HFFc6 (cell line): ENCODE results near the gene ARFRP1. TPM values are rescaled to one million over a fixed set of nuclear protein-coding genes. Genes with fewer than 3 reads are reported as not detected.

Experiments used
- DNase-seq: peaks from one replicate; pipeline ENCODE4 v3.0.0-alpha.2; 2018
- H3K27ac Mint-ChIP-seq: 2 replicates; pipeline ENCODE4 v1.8.0; 2020; ENCODE audit warnings: mild to moderate bottlenecking, mixed read lengths
- H3K27me3 Mint-ChIP-seq: 2 replicates; pipeline ENCODE4 v1.8.0; 2021; ENCODE audit warnings: mild to moderate bottlenecking, moderate library complexity, mixed read lengths; ENCODE audit not compliant: insufficient read depth
- H3K36me3 Mint-ChIP-seq: 2 replicates; pipeline ENCODE4 v1.8.0; 2021; ENCODE audit warnings: low read depth, mixed read lengths
- H3K4me1 Mint-ChIP-seq: 2 replicates; pipeline ENCODE4 v1.8.0; 2020; ENCODE audit warnings: low read depth, mixed read lengths
- H3K4me3 Mint-ChIP-seq: 2 replicates; pipeline ENCODE4 v1.8.0; 2020; ENCODE audit warnings: mild to moderate bottlenecking, moderate library complexity, mixed read lengths
- H3K9me3 Mint-ChIP-seq: 2 replicates; pipeline ENCODE4 v1.8.0; 2020; ENCODE audit warnings: mild to moderate bottlenecking, mixed read lengths
- total RNA-seq, 6 experiments: library from RNA; stranded (reverse); fragmentation: NEBNext Ultra II Directional; extraction: Animal tissue kit (Norgen Biotek cat#: 25700); gene quantifications; 2 replicates in 1 of 6; 3 replicates in 5 of 6; pipeline ENCODE4 v1.2.3, GENCODE V29; 2021
- TF ChIP-seq, protein P1 (sequence below): fragments of 200-600 bp; sonication (generic); IDR thresholded peaks from 2 replicates; pipeline ENCODE4 v1.5.0; 2021; ENCODE audit warnings: antibody characterized with exemption, mild to moderate bottlenecking

ARFRP1 gene
- total RNA-seq, 6 experiments from 2014 or later: 35.1 to 44.2 (median 37.4) TPM

DNA sequence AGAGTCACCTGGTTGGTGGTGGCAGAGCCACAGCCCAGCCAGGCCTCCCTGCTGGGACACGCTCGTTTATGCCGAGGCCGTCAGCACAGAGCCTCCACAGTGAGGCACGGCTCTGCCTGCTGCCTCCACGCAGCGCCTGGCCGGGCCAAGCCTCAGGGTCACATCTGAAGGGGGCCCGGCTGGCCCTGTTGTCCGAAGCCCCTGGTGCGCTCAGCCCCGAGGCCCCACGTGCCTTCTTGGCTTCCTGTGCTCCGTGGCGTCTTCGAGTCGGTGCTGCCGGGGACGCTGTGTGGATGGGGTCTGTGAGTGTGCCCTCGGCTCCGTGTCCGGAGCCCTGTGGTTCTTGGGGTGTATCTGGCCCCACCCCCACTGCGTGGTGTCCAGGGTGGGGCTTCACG is 21.7 kb downstream of the ARFRP1 start:
- no peaks in the 10 kb centered on the region; the same call in 1 of the 2 replicates for H3K9me3 Mint-ChIP-seq
- H3K4me1 Mint-ChIP-seq: peaks cover 27% of the 10 kb centered on the region
- H3K27ac Mint-ChIP-seq: peak overlapping the region; percentile 94
- peaks cover 10% of the 10 kb centered on the region for H3K27me3 Mint-ChIP-seq
- DNase-seq: no peak
- TF ChIP-seq, protein P1, sequence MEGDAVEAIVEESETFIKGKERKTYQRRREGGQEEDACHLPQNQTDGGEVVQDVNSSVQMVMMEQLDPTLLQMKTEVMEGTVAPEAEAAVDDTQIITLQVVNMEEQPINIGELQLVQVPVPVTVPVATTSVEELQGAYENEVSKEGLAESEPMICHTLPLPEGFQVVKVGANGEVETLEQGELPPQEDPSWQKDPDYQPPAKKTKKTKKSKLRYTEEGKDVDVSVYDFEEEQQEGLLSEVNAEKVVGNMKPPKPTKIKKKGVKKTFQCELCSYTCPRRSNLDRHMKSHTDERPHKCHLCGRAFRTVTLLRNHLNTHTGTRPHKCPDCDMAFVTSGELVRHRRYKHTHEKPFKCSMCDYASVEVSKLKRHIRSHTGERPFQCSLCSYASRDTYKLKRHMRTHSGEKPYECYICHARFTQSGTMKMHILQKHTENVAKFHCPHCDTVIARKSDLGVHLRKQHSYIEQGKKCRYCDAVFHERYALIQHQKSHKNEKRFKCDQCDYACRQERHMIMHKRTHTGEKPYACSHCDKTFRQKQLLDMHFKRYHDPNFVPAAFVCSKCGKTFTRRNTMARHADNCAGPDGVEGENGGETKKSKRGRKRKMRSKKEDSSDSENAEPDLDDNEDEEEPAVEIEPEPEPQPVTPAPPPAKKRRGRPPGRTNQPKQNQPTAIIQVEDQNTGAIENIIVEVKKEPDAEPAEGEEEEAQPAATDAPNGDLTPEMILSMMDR: no peak
- peaks cover 11% of the 10 kb centered on the region for H3K36me3 Mint-ChIP-seq
- H3K4me3 Mint-ChIP-seq: no peak overlapping the region

DNA sequence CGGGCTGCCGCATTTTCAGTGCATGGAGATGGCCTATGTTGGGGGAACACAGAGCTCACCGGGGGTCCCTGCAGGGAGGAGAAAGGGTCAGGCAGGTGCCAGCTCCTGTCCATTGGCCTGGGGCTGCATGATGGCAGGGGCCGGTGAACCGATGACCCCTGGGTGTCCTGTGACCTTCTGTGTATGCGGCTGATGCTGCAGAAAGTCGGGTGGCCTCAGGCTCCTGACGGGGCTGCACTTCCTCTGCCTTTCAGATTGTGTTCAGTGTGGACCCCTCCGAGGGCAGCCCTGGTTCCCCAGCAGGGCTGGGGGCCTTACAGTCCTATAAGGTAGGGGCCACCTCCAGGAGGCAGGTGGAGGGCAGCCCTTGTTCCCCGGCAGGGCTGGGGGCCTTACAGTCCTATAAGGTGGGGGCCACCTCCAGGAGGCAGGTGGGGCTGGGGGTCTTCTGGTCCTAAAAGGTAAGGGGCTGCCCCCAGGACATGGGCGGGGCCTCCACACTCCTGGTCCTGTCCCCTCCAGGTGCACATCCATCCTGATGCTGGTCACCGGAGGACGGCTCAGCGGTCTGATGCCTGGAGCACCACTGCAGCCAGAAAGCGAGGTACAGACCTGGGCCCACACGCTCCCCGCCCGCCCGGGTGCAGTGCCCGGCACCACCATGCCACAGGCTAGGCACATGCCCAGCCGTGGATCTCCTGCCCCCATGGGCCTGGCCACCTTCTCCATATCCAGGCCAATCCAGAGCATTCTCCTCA is 22.3 kb downstream of the ARFRP1 start:
- Mint-ChIP-seq H3K4me3 (no peak overlapping the region), H3K4me1 (peaks cover 27% of the 10 kb centered on the region), H3K27me3 (peaks cover 10% of the 10 kb centered on the region), H3K36me3 (peaks cover 11% of the 10 kb centered on the region), H3K9me3 (no peaks in the 10 kb centered on the region; the same call in 1 of the 2 replicates), H3K27ac (peak overlapping the region; percentile 94; the same call in 1 of the 2 replicates)
- DNase-seq: no peak
- TF ChIP-seq, protein P1: no peak

DNA sequence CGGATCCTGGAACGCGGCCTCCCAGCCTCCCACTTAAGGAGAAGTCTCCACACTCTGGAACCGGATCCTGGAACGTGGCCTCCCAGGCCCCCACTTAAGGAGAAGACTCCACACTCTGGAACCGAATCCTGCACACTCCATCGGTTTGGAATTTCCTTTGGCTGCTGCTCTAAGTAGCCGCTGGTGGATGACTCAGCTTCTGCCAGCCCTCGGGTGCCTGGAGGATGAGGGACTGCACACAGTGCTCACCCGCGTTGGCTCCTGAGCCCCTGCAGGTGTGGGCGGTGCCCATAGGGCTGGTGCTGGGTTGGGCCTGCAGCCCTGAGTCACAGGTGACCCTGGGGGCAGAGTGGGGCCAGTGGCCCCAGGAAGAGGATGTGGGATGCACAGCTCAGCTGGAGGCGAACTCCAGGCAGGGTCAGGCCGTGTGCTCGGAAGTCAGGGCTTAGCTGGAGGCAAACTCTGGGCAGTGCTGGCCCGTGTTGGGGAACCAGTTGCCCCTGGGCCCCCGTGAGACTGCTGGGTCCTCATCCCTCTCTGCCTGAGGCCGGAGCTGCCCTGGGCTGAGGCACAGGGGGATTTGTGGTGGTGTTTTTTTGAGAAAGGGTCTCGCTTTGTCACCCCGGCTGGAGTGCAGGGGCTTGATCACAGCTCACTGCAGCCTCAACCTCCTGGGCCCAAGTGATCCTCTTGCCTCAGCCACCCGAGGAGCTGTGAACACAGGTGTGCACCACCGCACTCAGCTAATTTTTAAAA is 25.2 kb downstream of the ARFRP1 start:
- TF ChIP-seq, protein P1: no peak
- DNase-seq: peak; percentile 97
- Mint-ChIP-seq H3K27me3 (peaks cover 4% of the 10 kb centered on the region), H3K27ac (peak overlapping the region; percentile 95), H3K9me3 (no peaks in the 10 kb centered on the region; the same call in 1 of the 2 replicates), H3K4me3 (peak overlapping the region; percentile 66), H3K4me1 (peaks cover 27% of the 10 kb centered on the region), H3K36me3 (peaks cover 18% of the 10 kb centered on the region)

DNA sequence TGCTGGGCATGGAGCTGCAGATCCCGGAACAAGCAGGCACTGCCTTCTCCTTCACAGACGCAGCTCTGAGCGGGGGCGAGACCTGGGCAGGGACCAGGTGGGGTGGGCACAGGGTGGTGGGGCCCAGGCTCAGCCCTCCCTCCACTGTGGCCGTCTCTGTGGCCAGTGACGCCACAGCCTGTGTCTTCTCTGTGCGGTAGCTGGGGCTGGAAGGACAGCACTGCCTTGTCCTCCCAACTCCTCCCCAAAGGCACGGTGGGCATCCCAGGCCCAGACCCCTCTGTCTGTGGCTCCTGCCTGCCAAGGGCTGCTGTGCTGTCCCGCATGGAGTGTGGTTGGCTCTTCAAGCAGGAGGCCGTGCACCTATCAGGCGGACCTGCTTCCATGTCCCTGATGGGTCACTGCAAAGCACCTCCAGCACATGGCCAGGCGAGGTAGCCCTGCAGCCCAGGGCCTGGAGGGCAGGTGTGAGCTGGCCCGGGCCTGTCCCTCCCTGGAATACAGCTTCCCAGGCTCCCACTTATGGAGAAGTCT is 26.1 kb downstream of the ARFRP1 start:
- TF ChIP-seq, protein P1: no peak
- H3K4me3 Mint-ChIP-seq: no peak overlapping the region
- H3K27me3 Mint-ChIP-seq: peaks cover 4% of the 10 kb centered on the region
- peaks cover 18% of the 10 kb centered on the region for H3K36me3 Mint-ChIP-seq
- no peak for DNase-seq
- H3K9me3 Mint-ChIP-seq: no peaks in the 10 kb centered on the region; the same call in 1 of the 2 replicates
- peaks cover 24% of the 10 kb centered on the region for H3K4me1 Mint-ChIP-seq
- peak overlapping the region; percentile 95 for H3K27ac Mint-ChIP-seq

DNA sequence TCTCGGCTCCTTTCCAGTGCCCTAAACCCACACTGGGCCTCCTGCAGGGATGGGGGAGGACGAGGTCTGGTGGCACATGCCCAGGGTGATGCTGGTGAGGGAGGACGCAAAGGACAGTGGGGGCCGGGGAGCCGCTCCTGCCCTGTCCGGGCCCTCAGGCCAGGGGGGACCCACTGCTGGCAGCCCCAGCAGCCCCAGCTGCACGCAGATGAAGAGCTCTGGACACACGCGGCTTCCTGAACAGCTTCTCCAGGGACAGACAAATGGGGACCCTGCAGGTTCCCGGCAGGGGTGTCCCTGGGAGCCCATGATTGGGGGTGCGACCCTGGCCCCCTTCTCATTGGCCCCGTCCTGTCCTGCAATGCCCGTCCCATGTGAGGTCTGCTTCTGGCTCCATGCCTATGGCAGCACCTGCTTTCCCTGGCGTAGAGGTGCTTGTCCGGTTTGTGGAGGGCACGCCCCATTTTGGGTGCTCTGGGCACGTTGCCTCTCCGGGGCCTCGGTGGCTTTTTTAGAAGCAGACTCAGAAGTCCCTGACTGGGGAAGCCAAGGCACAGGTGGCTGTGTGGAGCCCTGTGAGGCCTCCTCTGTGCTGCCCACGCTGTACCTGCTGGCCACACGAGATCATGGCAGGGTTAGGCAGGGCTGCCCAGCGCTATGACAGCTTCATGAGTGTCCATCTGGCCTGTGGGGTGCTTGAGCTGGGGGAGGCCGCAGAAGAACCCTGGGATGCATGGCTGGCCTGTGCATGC is 26.7 kb downstream of the ARFRP1 start:
- DNase-seq: no peak
- H3K27me3 Mint-ChIP-seq: peaks cover 4% of the 10 kb centered on the region
- H3K27ac Mint-ChIP-seq: peak overlapping the region; percentile 95
- TF ChIP-seq, protein P1: no peak
- H3K4me1 Mint-ChIP-seq: peaks cover 17% of the 10 kb centered on the region
- no peak overlapping the region for H3K4me3 Mint-ChIP-seq
- peaks cover 23% of the 10 kb centered on the region for H3K36me3 Mint-ChIP-seq
- no peaks in the 10 kb centered on the region; the same call in 1 of the 2 replicates for H3K9me3 Mint-ChIP-seq
